ENCODE results near the gene CXCR5. TPM values are rescaled to one million over a fixed set of nuclear protein-coding genes. Genes with fewer than 3 reads are reported as not detected.

The CXCR5 gene
- total and polyA plus RNA-seq, 10 of the 15 experiments (the other 5 are each of a cell fraction or from before 2014, with no cell fraction given): 0.03 to 0.63 (median 0.25) TPM

DNA sequence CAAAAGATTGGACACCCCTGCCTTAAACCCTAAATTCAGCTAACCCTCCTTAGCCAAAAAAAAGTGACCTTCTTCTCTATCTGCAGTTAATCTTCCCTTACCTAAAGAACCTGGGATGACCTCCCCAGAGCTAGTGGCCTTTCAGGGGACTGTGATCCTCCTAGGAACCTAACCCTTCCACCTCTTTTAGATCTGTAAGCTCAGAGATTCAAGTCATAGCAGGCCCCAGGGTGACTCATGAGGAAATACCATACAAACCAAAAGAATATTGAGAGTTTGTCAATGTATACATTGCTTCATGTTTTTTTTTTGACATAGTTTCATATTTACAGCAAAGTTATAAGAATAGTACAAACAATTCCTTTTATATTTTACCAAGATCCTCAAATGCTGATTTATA is 38.3 kb upstream of the CXCR5 start:
- no peaks in the 10 kb centered on the region for H3K79me2 ChIP-seq (ENCODE audit: control insufficient read depth, insufficient read depth, low read length)
- H2AFZ ChIP-seq (ENCODE audit: control insufficient read depth, low read depth, low read length): no peak overlapping the region
- H3K9me3 ChIP-seq (replicated peaks; ENCODE audit: control insufficient read depth, insufficient read depth, low read length): no peaks in the 10 kb centered on the region
- no peak overlapping the region for H3K4me3 ChIP-seq
- ChIA-PET RAD21 (ENCODE audit: unreplicated experiment) (interaction anchor here (0.7 to 1.2 kb wide), 5 partner anchors 11 to 56 kb away, joined by 3 to 5 read pairs (median 4); no protein-coding TSS in a partner anchor), SMC1A (ENCODE audit: uncharacterized antibody, unreplicated experiment) (interaction anchor here (0.7 to 1.9 kb wide), 7 partner anchors 11 to 60 kb away, joined by 3 to 7 read pairs (median 4); partner anchors contain the start of gene CXCR5), POLR2A (interaction anchor here (0.6 to 1.2 kb wide), 4 partner anchors 24 to 83 kb away, joined by 3 read pairs; no protein-coding TSS in a partner anchor), CTCF (interaction anchor here (0.6 to 2.4 kb wide), 5 partner anchors 11 to 195 kb away, joined by 3 to 7 read pairs (median 3); partner anchors contain the start of gene CXCR5)
- intact Hi-C loops (cut with micrococcal nuclease; ENCODE audit: unreplicated experiment): no loop called here
- H3K4me1 ChIP-seq (ENCODE audit: control insufficient read depth, insufficient read depth, low read length): peaks cover 15% of the 10 kb centered on the region
- TF ChIP-seq CREM (IDR thresholded peaks at IDR 0.05; ENCODE audit: low read depth) (peak; percentile 57; the same call in 1 of the 2 replicates), IKZF2 (IDR thresholded peaks at IDR 0.05) (peak in 1 of 2 experiments; percentile 26; a peak in 1 of 4 replicates), CBX5 (IDR thresholded peaks at IDR 0.05; ENCODE audit: low read depth) (no peak), EED (IDR thresholded peaks at IDR 0.05; ENCODE audit: low read depth) (peak; percentile 35; the same call in 1 of the 2 replicates), RUNX3 (IDR thresholded peaks at IDR 0.05; ENCODE audit: low read length) (peak; percentile 70), NR2C1 (IDR thresholded peaks at IDR 0.05) (no peak), NFIC (IDR thresholded peaks at IDR 0.05; ENCODE audit: low read depth, low read length) (peak; percentile 74; the same call in 1 of the 2 replicates), JUNB (IDR thresholded peaks at IDR 0.05) (peak; percentile 77), CREB1 (IDR thresholded peaks at IDR 0.05; ENCODE audit: low read depth) (no peak), MEF2A (IDR thresholded peaks at IDR 0.05; ENCODE audit: insufficient read depth, low read depth, low read length) (0 out of 2 replicates have a peak, but pooled peaks have one; percentile 54)
- H3K4me2 ChIP-seq (ENCODE audit: control insufficient read depth, insufficient read depth): no peak overlapping the region
- FAIRE-seq (no peak), DNase-seq (ENCODE audit: low read depth, low spot score) (no peak), ATAC-seq (peak; percentile 62)
- peaks cover 0 to 1% of the 10 kb centered on the region in 2 experiments; a peak in 2 of 4 replicates for H3K27me3 ChIP-seq (replicated peaks in 1 of 2; ENCODE audit: control insufficient read depth in 2 of 2, insufficient read depth in 2 of 2, low read length in 1 of 2)
- no TSS peak for BruUV-seq (replicated peaks)
- in situ Hi-C loops (cut with MboI): no loop called here
- no peaks in the 10 kb centered on the region for H4K20me1 ChIP-seq (ENCODE audit: control insufficient read depth, insufficient read depth)
- H3K36me3 ChIP-seq (ENCODE audit: control insufficient read depth in 2 of 2, insufficient read depth in 2 of 2, low read length in 1 of 2): no peaks in the 10 kb centered on the region; a peak in 1 of 4 replicates
- no peak overlapping the region for H3K27ac ChIP-seq (ENCODE audit: control insufficient read depth, insufficient read depth)
- H3K9ac ChIP-seq (ENCODE audit: control insufficient read depth, insufficient read depth, low read length): no peak overlapping the region
